Naive thymus-derived CD4-positive, alpha-beta T cell (primary cell): Measurements from ENCODE around the gene APOBEC3G. TPM values are rescaled to one million over a fixed set of nuclear protein-coding genes. Genes with fewer than 3 reads are reported as not detected.

Experiments used
- polyA plus RNA-seq, 2 donors: library from polyadenylated mRNA; unstranded; fragments of 300-500 nt; fragmentation: Illumina TruSeq; gene quantifications; one replicate each; pipeline ENCODE4 v1.2.3, GENCODE V29; 2021
- total RNA-seq, 6 experiments: library from RNA in 5 of 6; stranded (reverse) in 5 of 6; gene quantifications; 1 replicate in 5 of 6; 2 replicates in 1 of 6; pipeline ENCODE4 v1.2.3 and lab custom pipeline; 2021 to 2026

Gene APOBEC3G
- total and polyA plus RNA-seq, 7 experiments from 2014 or later = 18.5 to 93.2 (median 22.9) TPM

Other genes starting within 250 kb of the APOBEC3G start
- 10 to 100 TPM in 2 of 5 experiments, 1 to 10 TPM in 2, under 1 TPM in 1; 0.85 to 12.9 (median 7.8) TPM for gene NPTXR, start 233.2 kb upstream of the APOBEC3G start, total RNA-seq
- 1 to 10 TPM; 1.1 to 1.4 TPM for gene NPTXR, start 233.2 kb upstream of the APOBEC3G start, polyA plus RNA-seq
- gene CBX6, start 205.1 kb upstream of the APOBEC3G start, total RNA-seq = 10 to 100 TPM; 41.7 to 77.0 (median 73.4) TPM
- gene CBX6, start 205.1 kb upstream of the APOBEC3G start, polyA plus RNA-seq = 1 to 10 TPM; 6.3 to 7.2 TPM
- 10 to 100 TPM in 2 of 5 experiments, not detected in 3; 15.7 to 79.1 TPM for gene APOBEC3A, start 119.7 kb upstream of the APOBEC3G start, total RNA-seq
- gene APOBEC3A, start 119.7 kb upstream of the APOBEC3G start, polyA plus RNA-seq = under 1 TPM in 1 of 2 donors, not detected in 1; 0.13 TPM
- gene APOBEC3B, start 94.9 kb upstream of the APOBEC3G start, total RNA-seq = 10 to 100 TPM in 2 of 5 experiments, 1 to 10 TPM in 1, under 1 TPM in 1, not detected in 1; 0.30 to 16.0 (median 7.1) TPM
- gene APOBEC3B, start 94.9 kb upstream of the APOBEC3G start, polyA plus RNA-seq = not detected
- gene APOBEC3C, start 63.0 kb upstream of the APOBEC3G start, total RNA-seq = 100 to 1,000 TPM in 1 of 5 experiments, 10 to 100 TPM in 4; 16.4 to 102 (median 20.5) TPM
- gene APOBEC3C, start 63.0 kb upstream of the APOBEC3G start, polyA plus RNA-seq = 10 to 100 TPM; 41.2 to 46.2 TPM
- 10 to 100 TPM; 10.9 to 40.8 (median 19.1) TPM for gene APOBEC3D, start 56.1 kb upstream of the APOBEC3G start, total RNA-seq
- gene APOBEC3D, start 56.1 kb upstream of the APOBEC3G start, polyA plus RNA-seq = 1 to 10 TPM; 7.0 to 9.4 TPM
- gene APOBEC3F, start 36.4 kb upstream of the APOBEC3G start, total RNA-seq = 10 to 100 TPM; 12.5 to 40.4 (median 12.7) TPM
- gene APOBEC3F, start 36.4 kb upstream of the APOBEC3G start, polyA plus RNA-seq = 1 to 10 TPM; 4.9 to 9.1 TPM
- gene APOBEC3H, start 20.0 kb downstream of the APOBEC3G start, total RNA-seq = 10 to 100 TPM in 1 of 5 experiments, 1 to 10 TPM in 1, under 1 TPM in 2, not detected in 1; 0.29 to 31.3 (median 1.5) TPM
- not detected for gene APOBEC3H, start 20.0 kb downstream of the APOBEC3G start, polyA plus RNA-seq
- gene CBX7, start 75.4 kb downstream of the APOBEC3G start, total RNA-seq = 100 to 1,000 TPM in 2 of 5 experiments, 10 to 100 TPM in 3; 14.2 to 164 (median 76.9) TPM
- 10 to 100 TPM; 24.1 to 32.7 TPM for gene CBX7, start 75.4 kb downstream of the APOBEC3G start, polyA plus RNA-seq
- gene PDGFB, start 167.7 kb downstream of the APOBEC3G start, total RNA-seq = 1 to 10 TPM in 4 of 5 experiments, under 1 TPM in 1; 0.56 to 9.5 (median 2.3) TPM
- 1 to 10 TPM; 1.4 to 5.8 TPM for gene PDGFB, start 167.7 kb downstream of the APOBEC3G start, polyA plus RNA-seq
- gene RPL3, start 242.3 kb downstream of the APOBEC3G start, total RNA-seq = 1,000 to 10,000 TPM; 1,611 to 3,932 (median 3,789) TPM
- 1,000 to 10,000 TPM; 4,573 to 5,509 TPM for gene RPL3, start 242.3 kb downstream of the APOBEC3G start, polyA plus RNA-seq